ENCODE measurements around the gene CHAT.

CHAT gene

DNA sequence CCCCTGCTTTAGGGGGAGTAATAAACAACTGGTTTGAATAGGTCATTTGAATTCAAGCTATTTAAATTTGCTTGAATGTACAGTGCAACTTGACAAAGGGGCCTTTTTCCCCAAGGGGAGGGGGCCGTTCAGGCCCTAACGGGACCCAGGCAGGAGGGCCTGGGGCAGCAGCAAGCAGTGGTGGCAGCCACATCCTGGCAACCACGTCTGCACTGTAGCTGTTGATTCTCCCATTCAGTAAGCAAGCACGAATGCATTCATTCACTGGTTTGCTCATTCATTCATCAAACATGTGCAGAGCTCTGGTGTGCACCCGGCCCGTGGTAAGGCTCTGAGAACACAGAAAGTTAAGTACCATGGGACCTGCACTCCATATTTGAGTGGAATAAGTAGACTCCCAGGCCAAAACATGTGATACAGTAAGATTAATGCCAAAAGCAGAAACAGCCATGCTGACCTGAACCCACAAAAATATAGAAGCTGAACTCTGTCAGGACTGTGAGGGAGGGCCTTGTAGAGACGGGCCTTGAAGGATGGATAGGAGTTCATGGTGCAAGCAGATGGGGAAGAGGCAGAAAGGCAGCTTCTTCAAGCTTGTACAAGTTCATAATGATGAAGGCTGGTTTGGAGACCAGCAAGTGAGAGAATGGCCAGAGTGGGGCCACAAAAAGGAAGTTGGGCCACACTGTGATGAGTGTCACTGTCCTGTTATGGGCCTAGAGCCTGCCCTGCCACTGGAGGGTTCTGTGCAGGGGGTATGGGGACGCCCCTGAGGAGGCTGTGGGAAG lies 36.3 kb downstream of the CHAT start:
- in situ Hi-C loops (cut with MboI; ENCODE audit: low pct_unique_long_range_greater_than_20kb, low sequenced_read_pairs, unreplicated experiment): no loop called here
- TF ChIP-seq, protein P1, sequence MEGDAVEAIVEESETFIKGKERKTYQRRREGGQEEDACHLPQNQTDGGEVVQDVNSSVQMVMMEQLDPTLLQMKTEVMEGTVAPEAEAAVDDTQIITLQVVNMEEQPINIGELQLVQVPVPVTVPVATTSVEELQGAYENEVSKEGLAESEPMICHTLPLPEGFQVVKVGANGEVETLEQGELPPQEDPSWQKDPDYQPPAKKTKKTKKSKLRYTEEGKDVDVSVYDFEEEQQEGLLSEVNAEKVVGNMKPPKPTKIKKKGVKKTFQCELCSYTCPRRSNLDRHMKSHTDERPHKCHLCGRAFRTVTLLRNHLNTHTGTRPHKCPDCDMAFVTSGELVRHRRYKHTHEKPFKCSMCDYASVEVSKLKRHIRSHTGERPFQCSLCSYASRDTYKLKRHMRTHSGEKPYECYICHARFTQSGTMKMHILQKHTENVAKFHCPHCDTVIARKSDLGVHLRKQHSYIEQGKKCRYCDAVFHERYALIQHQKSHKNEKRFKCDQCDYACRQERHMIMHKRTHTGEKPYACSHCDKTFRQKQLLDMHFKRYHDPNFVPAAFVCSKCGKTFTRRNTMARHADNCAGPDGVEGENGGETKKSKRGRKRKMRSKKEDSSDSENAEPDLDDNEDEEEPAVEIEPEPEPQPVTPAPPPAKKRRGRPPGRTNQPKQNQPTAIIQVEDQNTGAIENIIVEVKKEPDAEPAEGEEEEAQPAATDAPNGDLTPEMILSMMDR (IDR thresholded peaks at IDR 0.05; ENCODE audit: extremely low read depth, insufficient read depth, missing control alignments): no peak
- DNase-seq (ENCODE audit: low spot score): no peak

DNA sequence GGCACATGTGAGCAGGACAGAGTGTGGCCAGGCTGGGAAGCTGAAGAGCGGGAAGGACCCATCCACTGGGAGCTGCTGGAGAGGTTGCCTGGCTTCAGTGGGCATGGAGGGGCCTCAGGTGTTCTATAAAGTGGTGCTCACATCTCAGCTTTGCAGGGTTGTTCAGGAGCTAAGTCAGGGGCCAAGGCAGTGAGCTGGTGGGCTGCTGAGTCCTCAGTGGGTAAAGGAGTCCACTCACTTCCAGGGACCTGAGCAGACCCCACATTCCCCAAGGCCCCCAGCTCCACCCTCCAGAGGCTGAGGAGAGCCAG lies 36.8 kb downstream of the CHAT start:
- DNase-seq (ENCODE audit: low spot score): no peak
- TF ChIP-seq, protein P1 (IDR thresholded peaks at IDR 0.05; ENCODE audit: extremely low read depth, insufficient read depth, missing control alignments): no peak
- in situ Hi-C loops (cut with MboI; ENCODE audit: low pct_unique_long_range_greater_than_20kb, low sequenced_read_pairs, unreplicated experiment): no loop called here

DNA sequence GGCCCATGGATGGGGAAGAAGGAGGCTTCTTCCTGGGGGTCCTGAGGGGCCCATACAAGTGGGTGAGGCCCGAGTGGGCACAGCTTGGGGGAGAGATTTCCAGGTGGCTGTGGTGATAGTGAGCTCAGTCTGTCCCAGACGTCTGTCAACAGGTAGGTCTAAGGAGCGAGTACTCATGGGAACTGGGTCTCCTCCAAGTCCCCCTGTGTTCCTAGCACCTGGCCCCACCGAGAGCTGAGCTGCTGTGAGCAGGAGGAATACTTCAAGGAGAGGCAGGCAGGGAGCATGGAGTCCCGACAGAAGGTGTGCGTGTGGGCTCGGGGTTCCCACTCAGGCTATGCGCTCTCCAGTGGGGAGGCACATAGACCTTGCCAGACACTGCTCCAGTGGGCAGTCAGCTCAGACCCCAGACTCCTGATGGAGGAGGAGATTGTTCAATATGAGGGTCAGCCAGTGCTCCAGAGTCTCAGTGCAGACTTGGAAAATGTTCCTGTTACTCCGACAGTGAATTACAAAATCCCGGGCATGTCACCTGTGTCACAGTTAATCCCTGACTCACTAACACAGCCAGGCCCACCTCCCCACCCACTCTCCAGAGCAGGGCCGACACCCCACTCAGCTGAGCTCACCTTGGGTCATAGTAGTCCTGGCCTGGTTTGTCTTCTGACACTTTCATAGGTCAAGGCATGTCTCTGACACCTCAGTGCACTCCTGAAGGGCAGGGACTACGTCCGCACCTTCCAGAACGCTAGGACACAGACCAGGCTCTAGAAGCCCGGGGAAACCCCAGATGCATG lies 37.4 kb downstream of the CHAT start:
- TF ChIP-seq, protein P1 (IDR thresholded peaks at IDR 0.05; ENCODE audit: extremely low read depth, insufficient read depth, missing control alignments): no peak
- DNase-seq (ENCODE audit: low spot score): no peak
- in situ Hi-C loops (cut with MboI; ENCODE audit: low pct_unique_long_range_greater_than_20kb, low sequenced_read_pairs, unreplicated experiment): no loop called here

DNA sequence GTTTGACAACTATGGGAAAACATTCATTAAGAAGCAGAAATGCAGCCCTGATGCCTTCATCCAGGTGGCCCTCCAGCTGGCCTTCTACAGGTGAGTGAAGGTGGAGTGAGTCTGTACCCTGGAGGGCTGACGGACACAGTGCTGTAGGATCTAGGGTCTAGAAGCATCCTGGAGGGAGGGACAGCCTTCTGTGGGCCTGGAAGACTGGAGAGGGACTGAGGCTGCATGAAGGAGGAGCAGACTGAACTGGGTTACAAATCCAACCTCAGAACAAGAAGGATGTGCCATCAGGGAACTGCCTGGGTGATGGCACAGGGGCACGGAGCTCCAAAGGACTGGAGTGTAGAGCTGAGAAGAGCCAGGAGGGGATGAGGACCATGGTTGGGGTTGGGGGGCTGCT lies 38.1 kb downstream of the CHAT start:
- DNase-seq (ENCODE audit: low spot score): no peak
- TF ChIP-seq, protein P1 (IDR thresholded peaks at IDR 0.05; ENCODE audit: extremely low read depth, insufficient read depth, missing control alignments): no peak
- in situ Hi-C loops (cut with MboI; ENCODE audit: low pct_unique_long_range_greater_than_20kb, low sequenced_read_pairs, unreplicated experiment): no loop called here

DNA sequence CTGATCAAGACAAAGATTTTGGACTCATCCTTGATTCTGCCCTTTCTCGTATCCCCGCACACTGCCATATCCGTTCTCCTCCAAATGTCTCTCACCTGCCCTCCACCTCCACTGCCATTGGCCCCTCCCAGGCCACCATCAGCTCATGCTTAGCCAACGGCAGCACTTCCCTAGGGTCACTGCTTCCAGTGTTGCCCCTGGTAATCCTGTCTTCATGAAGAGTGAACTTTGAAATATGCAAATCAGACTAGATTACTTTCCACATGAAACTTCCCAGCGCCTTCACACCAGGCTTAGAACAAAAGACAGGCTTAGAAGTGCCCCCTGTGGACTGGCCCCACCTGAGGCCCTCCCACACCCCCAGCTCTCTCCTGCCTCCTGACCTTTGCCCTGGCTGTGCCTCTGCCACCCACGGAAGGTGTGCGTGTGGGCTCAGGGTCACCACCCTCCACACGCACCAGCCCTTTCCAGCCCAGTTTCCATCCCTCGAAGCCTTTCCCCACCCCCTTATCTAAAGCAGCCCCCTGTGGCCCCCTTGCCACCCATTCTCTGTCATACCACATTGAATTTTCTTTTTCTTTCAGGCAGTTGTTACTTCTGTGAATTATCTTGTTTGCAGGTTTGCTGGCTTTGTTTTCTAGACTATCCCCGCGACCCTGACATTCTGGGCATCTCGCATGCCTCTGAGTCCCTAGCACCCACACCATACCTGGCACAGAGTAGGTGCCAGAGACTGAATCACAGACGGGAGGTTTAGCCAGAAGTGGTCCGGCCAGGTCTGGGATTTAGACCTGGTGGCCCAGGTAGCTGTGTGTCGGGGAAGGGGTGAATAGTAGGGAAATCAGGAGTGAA lies 38.8 kb downstream of the CHAT start:
- in situ Hi-C loops (cut with MboI; ENCODE audit: low pct_unique_long_range_greater_than_20kb, low sequenced_read_pairs, unreplicated experiment): no loop called here
- TF ChIP-seq, protein P1 (IDR thresholded peaks at IDR 0.05; ENCODE audit: extremely low read depth, insufficient read depth, missing control alignments): no peak
- DNase-seq (ENCODE audit: low spot score): no peak

DNA sequence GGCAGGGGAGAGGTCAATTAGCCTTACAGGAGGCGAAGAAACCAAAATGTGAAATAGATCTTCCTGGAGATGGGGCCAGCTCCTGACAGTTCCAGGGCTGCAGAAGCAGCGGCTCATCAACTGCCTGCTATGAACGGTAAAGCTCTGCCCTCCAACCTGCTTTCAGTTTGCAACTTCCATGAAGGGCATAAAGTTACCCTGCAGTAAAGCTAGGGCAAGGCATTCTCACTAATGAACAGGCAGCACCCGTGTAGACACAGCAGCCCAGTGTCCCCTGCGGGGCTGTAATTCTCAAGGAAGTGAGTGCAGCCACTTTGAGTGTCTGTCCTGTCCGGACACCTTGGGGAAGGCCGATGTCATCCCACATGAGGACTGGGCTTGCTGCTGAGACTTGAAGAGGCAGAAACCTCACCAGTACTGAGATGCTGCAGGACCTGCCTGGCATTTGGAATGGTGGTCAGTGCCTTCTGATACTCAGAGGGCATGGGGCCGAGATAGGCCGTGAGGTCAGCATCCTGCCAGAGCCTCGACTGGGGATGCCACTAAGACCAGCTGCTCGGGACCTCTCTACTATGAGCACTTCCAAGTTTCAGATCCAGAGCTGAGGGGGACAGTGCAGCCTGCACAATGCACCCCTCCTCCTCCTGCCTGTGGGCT lies 39.6 kb downstream of the CHAT start:
- in situ Hi-C loops (cut with MboI; ENCODE audit: low pct_unique_long_range_greater_than_20kb, low sequenced_read_pairs, unreplicated experiment): no loop called here
- TF ChIP-seq, protein P1 (IDR thresholded peaks at IDR 0.05; ENCODE audit: extremely low read depth, insufficient read depth, missing control alignments): no peak
- no peak for DNase-seq (ENCODE audit: low spot score)
